HepG2 (cell line): ENCODE data around the gene CACNG7.

Experiments used
- CHD2 ChIP-seq: IDR thresholded peaks from 2 replicates; pipeline ENCODE4 v1.6.1; 2011; ENCODE audit warnings: low read depth, low read length, improper control_type of control experiment
- NCOA2 ChIP-seq: sonication (generic); formaldehyde crosslinking; IDR thresholded peaks from 2 replicates; pipeline ENCODE4 v1.8.0; 2022; ENCODE audit warnings: inconsistent platforms

- TF ChIP-seq NCOA2 (CRISPR knock-in tag) = no peak
- TF ChIP-seq CHD2 = no peak
Measured at GRCh38 chr19:53885036-53885435, 24.0 kb upstream of the CACNG7 start.
